Measurements from ENCODE around the gene NPPB.
"Not testable (repeated sequence)": the region's sequence is repeated elsewhere in the genome, so short reads cannot be mapped to it uniquely, and the experiment has no call there.

DNA sequence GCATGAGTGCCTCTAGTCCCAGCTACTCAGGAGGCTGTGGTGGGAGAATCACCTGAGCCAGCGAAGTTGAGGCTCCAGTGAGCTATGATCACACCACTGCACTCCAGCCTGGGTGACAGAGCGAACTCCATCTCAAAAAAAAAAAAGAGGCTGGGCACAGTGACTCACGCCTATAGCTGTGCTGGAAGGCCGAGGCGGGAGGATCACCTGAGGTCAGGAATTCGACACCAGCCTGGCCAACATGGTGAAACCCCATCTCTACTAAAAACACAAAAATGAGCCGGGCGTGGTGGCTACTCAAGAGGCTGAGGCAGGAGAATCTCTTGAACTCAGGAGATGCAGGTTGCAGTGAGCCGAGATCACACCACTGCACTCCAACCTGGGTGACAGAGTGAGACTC is 42.7 kb upstream of the NPPB start:
- TF ChIP-seq, protein P1, sequence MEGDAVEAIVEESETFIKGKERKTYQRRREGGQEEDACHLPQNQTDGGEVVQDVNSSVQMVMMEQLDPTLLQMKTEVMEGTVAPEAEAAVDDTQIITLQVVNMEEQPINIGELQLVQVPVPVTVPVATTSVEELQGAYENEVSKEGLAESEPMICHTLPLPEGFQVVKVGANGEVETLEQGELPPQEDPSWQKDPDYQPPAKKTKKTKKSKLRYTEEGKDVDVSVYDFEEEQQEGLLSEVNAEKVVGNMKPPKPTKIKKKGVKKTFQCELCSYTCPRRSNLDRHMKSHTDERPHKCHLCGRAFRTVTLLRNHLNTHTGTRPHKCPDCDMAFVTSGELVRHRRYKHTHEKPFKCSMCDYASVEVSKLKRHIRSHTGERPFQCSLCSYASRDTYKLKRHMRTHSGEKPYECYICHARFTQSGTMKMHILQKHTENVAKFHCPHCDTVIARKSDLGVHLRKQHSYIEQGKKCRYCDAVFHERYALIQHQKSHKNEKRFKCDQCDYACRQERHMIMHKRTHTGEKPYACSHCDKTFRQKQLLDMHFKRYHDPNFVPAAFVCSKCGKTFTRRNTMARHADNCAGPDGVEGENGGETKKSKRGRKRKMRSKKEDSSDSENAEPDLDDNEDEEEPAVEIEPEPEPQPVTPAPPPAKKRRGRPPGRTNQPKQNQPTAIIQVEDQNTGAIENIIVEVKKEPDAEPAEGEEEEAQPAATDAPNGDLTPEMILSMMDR (conservative IDR thresholded peaks at IDR 0.05; ENCODE audit: low read length) = not testable (repeated sequence)
- not testable (repeated sequence) for TF ChIP-seq EZH2phosphoT487 (IDR thresholded peaks at IDR 0.05; ENCODE audit: borderline replicate concordance, low read depth, low read length)

Measured in OCI-LY7 (cell line).